Measurements from ENCODE around the gene PRAMEF10. TPM values are rescaled to one million over a fixed set of nuclear protein-coding genes. Genes with fewer than 3 reads are reported as not detected.
"Not testable (repeated sequence)": the region's sequence is repeated elsewhere in the genome, so short reads cannot be mapped to it uniquely, and the experiment has no call there.

PRAMEF10 gene
- total RNA-seq, 1 experiment from 2014 or later = not detected

DNA sequence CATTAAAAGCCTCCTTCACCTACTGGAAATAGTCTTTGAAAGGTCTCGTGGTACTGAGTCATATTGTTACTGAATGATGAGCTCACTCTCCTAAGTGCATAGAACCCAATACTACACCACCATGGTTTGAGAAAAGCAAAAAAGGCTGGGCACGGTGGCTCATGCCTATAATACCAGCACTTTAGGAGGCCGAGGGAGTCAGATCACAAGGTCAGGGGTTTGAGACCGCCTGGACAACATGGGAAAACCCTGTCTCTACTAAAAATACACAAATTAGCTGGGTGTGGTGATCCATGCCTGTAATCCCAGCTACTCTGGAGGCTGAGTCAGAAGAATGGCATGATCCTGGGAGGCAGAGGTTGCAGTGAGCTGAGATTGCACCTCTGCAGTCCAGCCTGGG lies 46.3 kb downstream of the PRAMEF10 start:
- Histone ChIP-seq H3K4me1 (ENCODE audit: control insufficient read depth, insufficient read depth, low read length) (no peaks in the 10 kb centered on the region), H3K27me3 (ENCODE audit: control insufficient read depth, insufficient read depth, low read length) (no peaks in the 10 kb centered on the region), H3K27ac (ENCODE audit: low read length) (no peak overlapping the region), H3K4me3 (ENCODE audit: low read depth in 2 of 2, low read length in 2 of 2) (no peak overlapping the region), H3K9me3 (ENCODE audit: control insufficient read depth, insufficient read depth, low read depth, low read length) (no peaks in the 10 kb centered on the region; the same call in 1 of the 2 replicates), H3K36me3 (ENCODE audit: control insufficient read depth, insufficient read depth, low read length) (no peaks in the 10 kb centered on the region)
- POLR2A ChIA-PET = no interaction called here
- no TSS peak for BruUV-seq (replicated peaks)
- intact Hi-C loops (cut with micrococcal nuclease; ENCODE audit: unreplicated experiment) = no loop called here
- CTCF ChIA-PET = no interaction called here
- DNase-seq (ENCODE audit: low read depth, low spot score) (peak; percentile 41), ATAC-seq (peak; percentile 53; the same call in 1 of the 2 replicates)
- TF ChIP-seq SIN3A (IDR thresholded peaks at IDR 0.05; ENCODE audit: borderline replicate concordance, insufficient read depth, low read depth, low read length) = no peak
- TF ChIP-seq, protein P1, sequence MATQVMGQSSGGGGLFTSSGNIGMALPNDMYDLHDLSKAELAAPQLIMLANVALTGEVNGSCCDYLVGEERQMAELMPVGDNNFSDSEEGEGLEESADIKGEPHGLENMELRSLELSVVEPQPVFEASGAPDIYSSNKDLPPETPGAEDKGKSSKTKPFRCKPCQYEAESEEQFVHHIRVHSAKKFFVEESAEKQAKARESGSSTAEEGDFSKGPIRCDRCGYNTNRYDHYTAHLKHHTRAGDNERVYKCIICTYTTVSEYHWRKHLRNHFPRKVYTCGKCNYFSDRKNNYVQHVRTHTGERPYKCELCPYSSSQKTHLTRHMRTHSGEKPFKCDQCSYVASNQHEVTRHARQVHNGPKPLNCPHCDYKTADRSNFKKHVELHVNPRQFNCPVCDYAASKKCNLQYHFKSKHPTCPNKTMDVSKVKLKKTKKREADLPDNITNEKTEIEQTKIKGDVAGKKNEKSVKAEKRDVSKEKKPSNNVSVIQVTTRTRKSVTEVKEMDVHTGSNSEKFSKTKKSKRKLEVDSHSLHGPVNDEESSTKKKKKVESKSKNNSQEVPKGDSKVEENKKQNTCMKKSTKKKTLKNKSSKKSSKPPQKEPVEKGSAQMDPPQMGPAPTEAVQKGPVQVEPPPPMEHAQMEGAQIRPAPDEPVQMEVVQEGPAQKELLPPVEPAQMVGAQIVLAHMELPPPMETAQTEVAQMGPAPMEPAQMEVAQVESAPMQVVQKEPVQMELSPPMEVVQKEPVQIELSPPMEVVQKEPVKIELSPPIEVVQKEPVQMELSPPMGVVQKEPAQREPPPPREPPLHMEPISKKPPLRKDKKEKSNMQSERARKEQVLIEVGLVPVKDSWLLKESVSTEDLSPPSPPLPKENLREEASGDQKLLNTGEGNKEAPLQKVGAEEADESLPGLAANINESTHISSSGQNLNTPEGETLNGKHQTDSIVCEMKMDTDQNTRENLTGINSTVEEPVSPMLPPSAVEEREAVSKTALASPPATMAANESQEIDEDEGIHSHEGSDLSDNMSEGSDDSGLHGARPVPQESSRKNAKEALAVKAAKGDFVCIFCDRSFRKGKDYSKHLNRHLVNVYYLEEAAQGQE (IDR thresholded peaks at IDR 0.05; ENCODE audit: insufficient read depth in 1 of 2, low read depth in 2 of 2, low read length in 1 of 2) = no peak
- no peak for TF ChIP-seq POLR2AphosphoS5 (IDR thresholded peaks at IDR 0.05; ENCODE audit: low read depth, low read length)
- TF ChIP-seq, protein P2, sequence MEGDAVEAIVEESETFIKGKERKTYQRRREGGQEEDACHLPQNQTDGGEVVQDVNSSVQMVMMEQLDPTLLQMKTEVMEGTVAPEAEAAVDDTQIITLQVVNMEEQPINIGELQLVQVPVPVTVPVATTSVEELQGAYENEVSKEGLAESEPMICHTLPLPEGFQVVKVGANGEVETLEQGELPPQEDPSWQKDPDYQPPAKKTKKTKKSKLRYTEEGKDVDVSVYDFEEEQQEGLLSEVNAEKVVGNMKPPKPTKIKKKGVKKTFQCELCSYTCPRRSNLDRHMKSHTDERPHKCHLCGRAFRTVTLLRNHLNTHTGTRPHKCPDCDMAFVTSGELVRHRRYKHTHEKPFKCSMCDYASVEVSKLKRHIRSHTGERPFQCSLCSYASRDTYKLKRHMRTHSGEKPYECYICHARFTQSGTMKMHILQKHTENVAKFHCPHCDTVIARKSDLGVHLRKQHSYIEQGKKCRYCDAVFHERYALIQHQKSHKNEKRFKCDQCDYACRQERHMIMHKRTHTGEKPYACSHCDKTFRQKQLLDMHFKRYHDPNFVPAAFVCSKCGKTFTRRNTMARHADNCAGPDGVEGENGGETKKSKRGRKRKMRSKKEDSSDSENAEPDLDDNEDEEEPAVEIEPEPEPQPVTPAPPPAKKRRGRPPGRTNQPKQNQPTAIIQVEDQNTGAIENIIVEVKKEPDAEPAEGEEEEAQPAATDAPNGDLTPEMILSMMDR (IDR thresholded peaks at IDR 0.05) = no peak
- TF ChIP-seq TCF7L2 (IDR thresholded peaks at IDR 0.05; ENCODE audit: low read depth, low read length) = no peak
- in situ Hi-C loops (cut with HindIII; ENCODE audit: low pct_unique_long_range_greater_than_20kb, low sequenced_read_pairs) = no loop called here

DNA sequence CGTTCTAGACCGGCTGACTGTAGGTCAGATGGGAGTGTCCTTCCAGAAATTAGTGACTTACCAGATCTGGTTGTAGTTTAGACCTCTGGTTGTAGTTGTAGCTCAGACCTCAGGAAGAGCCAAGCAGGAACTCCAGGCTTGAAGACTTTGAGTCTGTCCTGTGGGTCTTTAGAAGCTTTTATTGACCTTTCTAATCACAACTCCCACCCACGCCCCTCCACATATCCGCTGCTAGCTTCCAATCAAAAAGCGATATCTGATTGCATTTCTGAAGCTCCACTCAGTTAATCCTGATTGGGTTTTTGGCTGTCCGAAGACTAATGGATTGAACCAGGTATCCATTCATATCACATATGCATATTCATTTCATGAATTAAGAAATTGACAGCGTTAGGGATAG lies 49.5 kb downstream of the PRAMEF10 start, which contains the start of gene HNRNPCL1:
Gene HNRNPCL1 (minus strand): TSS at position 101 of the 400 bp plus-strand sequence. CDS start 431 bp downstream, outside the sequence.
- CTCF ChIA-PET; H3K9me3 ChIP-seq (ENCODE audit: control insufficient read depth, insufficient read depth, low read depth, low read length); H3K27ac ChIP-seq (ENCODE audit: low read length); POLR2A ChIA-PET; DNase-seq (ENCODE audit: low read depth, low spot score); H3K27me3 ChIP-seq (ENCODE audit: control insufficient read depth, insufficient read depth, low read length); ATAC-seq; intact Hi-C loops (cut with micrococcal nuclease; ENCODE audit: unreplicated experiment); BruUV-seq (replicated peaks); H3K4me3 ChIP-seq (ENCODE audit: low read depth in 2 of 2, low read length in 2 of 2); H3K36me3 ChIP-seq (ENCODE audit: control insufficient read depth, insufficient read depth, low read length); in situ Hi-C loops (cut with HindIII; ENCODE audit: low pct_unique_long_range_greater_than_20kb, low sequenced_read_pairs); H3K4me1 ChIP-seq (ENCODE audit: control insufficient read depth, insufficient read depth, low read length): not testable (repeated sequence)

Other genes with a start within 250 kb of the PRAMEF10 start
- gene AADACL3, start 182.2 kb downstream of the PRAMEF10 start, total RNA-seq (2021; ENCODE audit: unreplicated experiment) = not detected
- gene CFAP107, start 152.1 kb downstream of the PRAMEF10 start, total RNA-seq (2021; ENCODE audit: unreplicated experiment) = not detected
- not detected for gene PRAMEF12, start 124.5 kb downstream of the PRAMEF10 start, total RNA-seq (2021; ENCODE audit: unreplicated experiment)
- not detected for gene PRAMEF1, start 106.9 kb downstream of the PRAMEF10 start, total RNA-seq (2021; ENCODE audit: unreplicated experiment)
- gene PRAMEF11, start 66.9 kb downstream of the PRAMEF10 start, total RNA-seq (2021; ENCODE audit: unreplicated experiment) = not detected
- gene HNRNPCL1, start 49.5 kb downstream of the PRAMEF10 start, total RNA-seq (2021; ENCODE audit: unreplicated experiment) = not detected
- gene PRAMEF2, start 41.2 kb downstream of the PRAMEF10 start, total RNA-seq (2021; ENCODE audit: unreplicated experiment) = not detected
- gene PRAMEF4, start 12.1 kb downstream of the PRAMEF10 start, total RNA-seq (2021; ENCODE audit: unreplicated experiment) = not detected
- not detected for gene PRAMEF7, start 18.3 kb upstream of the PRAMEF10 start, total RNA-seq (2021; ENCODE audit: unreplicated experiment)
- gene PRAMEF6, start 49.3 kb upstream of the PRAMEF10 start, total RNA-seq (2021; ENCODE audit: unreplicated experiment) = not detected
- gene PRAMEF27, start 158.3 kb upstream of the PRAMEF10 start, total RNA-seq (2021; ENCODE audit: unreplicated experiment) = not detected
- not detected for gene HNRNPCL3, start 162.5 kb upstream of the PRAMEF10 start, total RNA-seq (2021; ENCODE audit: unreplicated experiment)
- gene PRAMEF25, start 172.5 kb upstream of the PRAMEF10 start, total RNA-seq (2021; ENCODE audit: unreplicated experiment) = not detected
- gene HNRNPCL2, start 218.6 kb upstream of the PRAMEF10 start, total RNA-seq (2021; ENCODE audit: unreplicated experiment) = not detected

Measured in Panc1 (cell line).